GM12878 (cell line): ENCODE measurements around the gene TTI1. TPM values are rescaled to one million over a fixed set of nuclear protein-coding genes. Genes with fewer than 3 reads are reported as not detected.

Source experiments
- ATAC-seq: fragments of 200-7000 bp; cut with Tn5 transposase; 3 replicates; pipeline ENCODE4 v1.9.1; 2020; ENCODE audit warnings: mild to moderate bottlenecking, moderate library complexity
- BruUV-seq: library from RNA; stranded (reverse); fragments of 400-500 nt; replicated peaks from 2 replicates; lab custom pipeline; 2021; lab: Mats Ljungman, UMichigan
- CTCF ChIA-PET: fragments of 300-600 bp; sonication (Branson Sonifier 250); formaldehyde crosslinking; extraction: SDS; loops from one replicate; lab custom pipeline; 2021; ENCODE audit warnings: inconsistent platforms; lab: Yijun Ruan, JAX
- POLR2A ChIA-PET: fragments of 350-600 bp; formaldehyde crosslinking; extraction: SDS; loops from one replicate; lab custom pipeline; 2021; ENCODE audit warnings: inconsistent platforms; lab: Charles Lee
- RAD21 ChIA-PET: fragments of 300-600 bp; sonication (Branson Sonifier 250); formaldehyde crosslinking; loops from one replicate; lab custom pipeline; 2023; ENCODE audit warnings: antibody characterized with exemption; ENCODE audit not compliant: unreplicated experiment; lab: Charles Lee
- SMC1A ChIA-PET: fragments of 300-600 bp; sonication (Branson Sonifier 250); formaldehyde crosslinking; loops from one replicate; lab custom pipeline; 2023; ENCODE audit not compliant: unreplicated experiment, uncharacterized antibody; lab: Charles Lee
- DNase-seq: peaks from one replicate; pipeline ENCODE4 v3.0.0-alpha.2; 2011; ENCODE audit warnings: low read depth, low spot score
- FAIRE-seq: peaks from 3 replicates; lab custom pipeline; 2011; peaks lifted over from hg19 to GRCh38; lab: Jason Lieb, UNC
- H2AFZ ChIP-seq: 2 replicates; pipeline ENCODE4 v1.6.0; 2011; ENCODE audit warnings: low read depth, low read length, control low read depth; ENCODE audit not compliant: control insufficient read depth
- H3K27ac ChIP-seq: 2 replicates; pipeline ENCODE4 v1.5.1; 2011; ENCODE audit warnings: control low read depth; ENCODE audit not compliant: control insufficient read depth, insufficient read depth
- H3K27me3 ChIP-seq, 2 experiments: replicated peaks in 1 of 2; 2 replicates each; pipeline versions ENCODE4 v1.6.0 to v1.6.1; 2011; ENCODE audit warnings: low read length in 1 of 2; ENCODE audit not compliant: control insufficient read depth in 2 of 2, insufficient read depth in 2 of 2
- H3K36me3 ChIP-seq, 2 experiments: 2 replicates each; pipeline ENCODE4 v1.5.1; 2011; ENCODE audit warnings: low read length in 1 of 2; ENCODE audit not compliant: control insufficient read depth in 2 of 2, insufficient read depth in 2 of 2
- H3K4me1 ChIP-seq: 2 replicates; pipeline ENCODE4 v1.6.1; 2011; ENCODE audit warnings: mild to moderate bottlenecking, low read length, moderate library complexity, mixed read lengths; ENCODE audit not compliant: control insufficient read depth, insufficient read depth
- H3K4me2 ChIP-seq: 2 replicates; pipeline ENCODE4 v1.6.0; 2011; ENCODE audit warnings: control low read depth; ENCODE audit not compliant: control insufficient read depth, insufficient read depth
- H3K4me3 ChIP-seq: fragments of 200-600 bp; sonication (generic); 2 replicates; pipeline ENCODE4 v1.5.1; 2016
- H3K79me2 ChIP-seq: 2 replicates; pipeline ENCODE4 v1.6.0; 2011; ENCODE audit warnings: low read length; ENCODE audit not compliant: control insufficient read depth, insufficient read depth
- H3K9ac ChIP-seq: 2 replicates; pipeline ENCODE4 v1.8.0; 2011; ENCODE audit warnings: low read length, control low read depth, mixed read lengths; ENCODE audit not compliant: control insufficient read depth, insufficient read depth
- H3K9me3 ChIP-seq: replicated peaks from 3 replicates; pipeline ENCODE4 v1.5.1; 2011; ENCODE audit warnings: mild to moderate bottlenecking, low read length; ENCODE audit not compliant: control insufficient read depth, insufficient read depth
- H4K20me1 ChIP-seq: 2 replicates; pipeline ENCODE4 v1.6.0; 2011; ENCODE audit not compliant: control insufficient read depth, insufficient read depth
- BMI1 ChIP-seq: fragments of 450-650 bp; IDR thresholded peaks from 2 replicates; pipeline ENCODE4 v1.6.1; 2016; ENCODE audit warnings: mild to moderate bottlenecking, moderate library complexity, borderline replicate concordance
- CUX1 ChIP-seq: IDR thresholded peaks from 2 replicates; pipeline ENCODE4 v1.6.1; 2012; ENCODE audit warnings: improper control_type of control experiment, low read depth, low read length; ENCODE audit not compliant: insufficient replicate concordance
- ETV6 ChIP-seq, 2 experiments: fragments of 450-650 bp in 1 of 2; IDR thresholded peaks in 1 of 2; conservative IDR thresholded peaks in 1 of 2; 2 replicates each; pipeline ENCODE4 v1.6.1; 2014; ENCODE audit warnings: antibody characterized with exemption in 1 of 2, borderline replicate concordance in 1 of 2, low read depth in 1 of 2, mild to moderate bottlenecking in 1 of 2, moderate library complexity in 1 of 2
- FOXK2 ChIP-seq: fragments of 450-650 bp; IDR thresholded peaks from 2 replicates; pipeline ENCODE4 v1.6.1; 2017; ENCODE audit warnings: mild to moderate bottlenecking, moderate library complexity
- KAT2A ChIP-seq: conservative IDR thresholded peaks from 2 replicates; pipeline ENCODE4 v1.6.1; 2011; ENCODE audit warnings: low read depth, low read length; ENCODE audit not compliant: control insufficient read depth
- NFYB ChIP-seq: IDR thresholded peaks from 2 replicates; pipeline ENCODE4 v1.6.1; 2011; ENCODE audit warnings: low read depth, mild to moderate bottlenecking, low read length, improper control_type of control experiment, moderate library complexity; ENCODE audit not compliant: insufficient read depth
- PML ChIP-seq: IDR thresholded peaks from 2 replicates; pipeline ENCODE4 v1.6.1; 2012; ENCODE audit warnings: low read length, inconsistent platforms
- RBBP5 ChIP-seq: fragments of 200-600 bp; sonication (generic); conservative IDR thresholded peaks from 2 replicates; pipeline ENCODE4 v1.6.1; 2016
- ZNF274 ChIP-seq: IDR thresholded peaks from one replicate; pipeline ENCODE4 v1.8.0; 2011; ENCODE audit not compliant: insufficient read length, insufficient read depth
- ZNF592 ChIP-seq: fragments of 450-650 bp; IDR thresholded peaks from 2 replicates; pipeline ENCODE4 v1.6.1; 2017; ENCODE audit warnings: mild to moderate bottlenecking, moderate library complexity
- WGBS: methylation state at CpG from one replicate; pipeline ENCODE4 v1.1.6; 2016; ENCODE audit warnings: low lambda C conversion rate; ENCODE audit not compliant: insufficient replicate concordance, insufficient coverage; ENCODE audit errors: missing lambda C conversion rate; 5-methylcytosine and 5-hydroxymethylcytosine counted together
- in situ Hi-C: fragments of 300-500 bp; cut with MboI; formaldehyde crosslinking; loops from 9 replicates; pipeline ENCODE4 v1.14.3; 2018; ENCODE audit warnings: mixed read lengths
- intact Hi-C: fragments of 100-400 bp; cut with micrococcal nuclease; formaldehyde crosslinking; loops from one replicate; pipeline ENCODE4 v1.14.2; 2022; ENCODE audit not compliant: unreplicated experiment
- polyA plus RNA-seq, 11 experiments: library from polyadenylated mRNA; depleted of rRNA in 4 of 11; unstranded in 6 of 11; stranded (reverse) in 5 of 11; fragments of >200 nt; fragmentation: Nextera tagmentation in 4 of 11; fragmentation: Illumina TruSeq in 1 of 11; extraction: Ambion mirVana in 4 of 11; extraction: Trizol in 1 of 11; gene quantifications; 1 replicate in 1 of 11; 2 replicates in 10 of 11; pipeline versions ENCODE4 v1.2.1 to v1.2.3, GENCODE V29; 2011 to 2016; ENCODE audit warnings: inconsistent platforms in 2 of 11, missing spikeins in 2 of 11, low read depth in 1 of 11
- total RNA-seq, 4 experiments: library from RNA; depleted of rRNA in 3 of 4; stranded (reverse); fragments of >200 nt in 3 of 4; fragmentation: Illumina TruSeq in 1 of 4; extraction: Trizol in 1 of 4; gene quantifications; 2 replicates each; pipeline versions ENCODE4 v1.2.1 to v1.2.3, GENCODE V29; 2013 to 2021
- TF ChIP-seq, protein P1 (sequence below): IDR thresholded peaks from 2 replicates; pipeline ENCODE4 v1.6.1; 2012; ENCODE audit warnings: low read depth, low read length, improper control_type of control experiment
- TF ChIP-seq, protein P2 (sequence below): IDR thresholded peaks from 2 replicates; pipeline ENCODE4 v1.6.1; 2011; ENCODE audit warnings: borderline replicate concordance, low read depth, mild to moderate bottlenecking, moderate library complexity, mixed read lengths, low read length; ENCODE audit not compliant: insufficient read depth; ENCODE audit errors: extremely low read length

TTI1 gene
- total and polyA plus RNA-seq, 10 of the 15 experiments (the other 5 are each of a cell fraction or from before 2014, with no cell fraction given), result 5.3 to 44.6 (median 24.9) TPM

DNA sequence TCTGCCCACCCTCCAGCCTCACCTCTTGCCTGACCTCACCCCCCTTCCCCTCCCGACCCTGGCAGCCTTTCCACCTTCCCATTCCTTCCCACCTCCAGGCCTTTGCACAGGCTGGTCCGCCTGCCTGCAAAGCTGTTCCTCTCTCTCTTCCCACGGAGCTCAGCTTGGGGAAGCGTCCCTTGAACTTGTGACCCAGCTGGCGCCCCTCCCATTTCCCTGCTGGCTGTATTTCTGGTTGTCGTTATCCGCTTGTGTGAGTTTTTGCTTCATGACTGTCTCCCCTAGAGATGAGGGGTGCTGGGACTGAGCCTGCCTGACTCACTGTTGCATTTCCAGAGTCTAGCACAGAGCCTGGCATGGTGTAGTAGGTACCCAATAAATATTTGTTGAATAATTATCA is 97.8 kb downstream of the TTI1 start:
- in situ Hi-C loops (no loop called here), intact Hi-C loops (no loop called here)
- no peaks in the 10 kb centered on the region for H3K79me2 ChIP-seq
- ChIA-PET CTCF (no interaction called here), SMC1A (no interaction called here), POLR2A (interaction anchor here (0.6 kb wide), 1 partner anchor 9 kb away, joined by 3 read pairs; no protein-coding TSS in a partner anchor), RAD21 (no interaction called here)
- H4K20me1 ChIP-seq, result no peaks in the 10 kb centered on the region
- H3K9me3 ChIP-seq, result no peaks in the 10 kb centered on the region
- WGBS, result 54% methylated on average over 4 of the region's 7 CpGs
- no peak overlapping the region for H2AFZ ChIP-seq
- H3K4me2 ChIP-seq, result no peak overlapping the region
- H3K4me1 ChIP-seq, result no peaks in the 10 kb centered on the region
- no TSS peak for BruUV-seq
- H3K4me3 ChIP-seq, result no peak overlapping the region
- DNase-seq, result no peak
- H3K36me3 ChIP-seq, result no peaks in the 10 kb centered on the region
- H3K27me3 ChIP-seq, result peaks cover 0 to 1% of the 10 kb centered on the region in 2 experiments; a peak in 1 of 4 replicates
- no peak overlapping the region for H3K9ac ChIP-seq
- no peak for ATAC-seq
- no peak overlapping the region for H3K27ac ChIP-seq
- FAIRE-seq, result no peak
- no peak for TF ChIP-seq RBBP5
- TF ChIP-seq ETV6 (conservative IDR thresholded peaks at IDR 0.05 in 1 of 2, IDR thresholded peaks at IDR 0.05 in 1 of 2; ENCODE audit: borderline replicate concordance in 1 of 2, low read depth in 1 of 2), result no peak
- TF ChIP-seq ZNF274, result no peak
- TF ChIP-seq, protein P1, sequence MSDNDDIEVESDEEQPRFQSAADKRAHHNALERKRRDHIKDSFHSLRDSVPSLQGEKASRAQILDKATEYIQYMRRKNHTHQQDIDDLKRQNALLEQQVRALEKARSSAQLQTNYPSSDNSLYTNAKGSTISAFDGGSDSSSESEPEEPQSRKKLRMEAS, result no peak
- no peak for TF ChIP-seq PML
- no peak for TF ChIP-seq CUX1
- no peak for TF ChIP-seq NFYB
- TF ChIP-seq, protein P2, sequence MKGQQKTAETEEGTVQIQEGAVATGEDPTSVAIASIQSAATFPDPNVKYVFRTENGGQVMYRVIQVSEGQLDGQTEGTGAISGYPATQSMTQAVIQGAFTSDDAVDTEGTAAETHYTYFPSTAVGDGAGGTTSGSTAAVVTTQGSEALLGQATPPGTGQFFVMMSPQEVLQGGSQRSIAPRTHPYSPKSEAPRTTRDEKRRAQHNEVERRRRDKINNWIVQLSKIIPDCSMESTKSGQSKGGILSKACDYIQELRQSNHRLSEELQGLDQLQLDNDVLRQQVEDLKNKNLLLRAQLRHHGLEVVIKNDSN, result no peak
- TF ChIP-seq ZNF592, result no peak
- TF ChIP-seq FOXK2, result no peak
- no peak for TF ChIP-seq BMI1
- TF ChIP-seq KAT2A, result no peak
